T-helper 17 cell (primary cell): Measurements from ENCODE around the gene ST8SIA6. TPM values are rescaled to one million over a fixed set of nuclear protein-coding genes. Genes with fewer than 3 reads are reported as not detected.
A peak's percentile ranks its signal among the peaks of the same experiment; 100 is the strongest.
"Not testable (repeated sequence)": the region's sequence is repeated elsewhere in the genome, so short reads cannot be mapped to it uniquely, and the experiment has no call there.

Source experiments
- ATAC-seq: fragments of 150-1000 bp; cut with Tn5 transposase; 2 replicates; pipeline ENCODE4 v1.10.0; 2021; ENCODE audit warnings: mild to moderate bottlenecking, moderate library complexity
- DNase-seq, 3 donors: peaks; one replicate each; pipeline versions ENCODE4 v3.0.0 to v3.0.0-alpha.2; 2020 to 2021
- H3K9me3 ChIP-seq: one replicate; pipeline ENCODE4 v1.7.0; 2013; ENCODE audit warnings: low read length, mild to moderate bottlenecking; ENCODE audit not compliant: control insufficient read depth, poor library complexity, severe bottlenecking
- H3K27ac Mint-ChIP-seq: one replicate; pipeline ENCODE4 v1.8.0; 2022; ENCODE audit warnings: mild to moderate bottlenecking, moderate library complexity, mixed read lengths
- H3K27me3 Mint-ChIP-seq: one replicate; pipeline ENCODE4 v1.8.0; 2022; ENCODE audit warnings: mixed read lengths
- H3K36me3 Mint-ChIP-seq: one replicate; pipeline ENCODE4 v1.8.0; 2022; ENCODE audit warnings: low read depth, mixed read lengths
- H3K4me1 Mint-ChIP-seq: one replicate; pipeline ENCODE4 v1.8.0; 2022; ENCODE audit warnings: mild to moderate bottlenecking, mixed read lengths
- H3K4me3 Mint-ChIP-seq: one replicate; pipeline ENCODE4 v1.8.0; 2022; ENCODE audit warnings: mild to moderate bottlenecking, moderate library complexity, mixed read lengths
- total RNA-seq, 4 donors: library from RNA in 2 of 4; stranded (reverse) in 2 of 4; gene quantifications; one replicate each; pipeline ENCODE4 v1.2.3 and lab custom pipeline; 2022 to 2026

Gene ST8SIA6
- total RNA-seq, 2 donors from 2014 or later: 0.72 to 4.1 TPM

DNA sequence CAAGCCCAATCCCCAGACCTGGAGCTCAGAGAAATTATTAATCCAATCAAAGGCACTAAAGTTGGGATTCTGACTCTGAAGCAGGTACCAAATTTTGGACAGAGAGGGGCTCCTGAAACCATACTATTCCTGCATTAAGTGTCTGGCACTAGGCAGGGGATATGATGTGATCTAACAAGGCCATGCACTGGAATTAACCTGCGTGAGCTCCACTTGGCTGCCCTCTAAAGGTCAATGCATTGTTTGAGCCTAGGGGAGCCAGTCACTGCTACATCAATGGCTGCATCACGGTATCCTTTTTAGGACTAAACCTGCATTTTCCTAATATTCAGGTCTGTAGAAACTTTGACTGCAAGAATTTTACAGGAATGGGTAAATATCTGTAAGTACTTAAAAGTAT is 42.1 kb downstream of the ST8SIA6 start:
- no peaks in the 10 kb centered on the region for H3K9me3 ChIP-seq
- Mint-ChIP-seq H3K27me3 (no peaks in the 10 kb centered on the region), H3K4me3 (no peak overlapping the region), H3K36me3 (peaks cover 9% of the 10 kb centered on the region), H3K4me1 (peaks cover 23% of the 10 kb centered on the region), H3K27ac (no peak overlapping the region)
- DNase-seq (no peak), ATAC-seq (no peak)

DNA sequence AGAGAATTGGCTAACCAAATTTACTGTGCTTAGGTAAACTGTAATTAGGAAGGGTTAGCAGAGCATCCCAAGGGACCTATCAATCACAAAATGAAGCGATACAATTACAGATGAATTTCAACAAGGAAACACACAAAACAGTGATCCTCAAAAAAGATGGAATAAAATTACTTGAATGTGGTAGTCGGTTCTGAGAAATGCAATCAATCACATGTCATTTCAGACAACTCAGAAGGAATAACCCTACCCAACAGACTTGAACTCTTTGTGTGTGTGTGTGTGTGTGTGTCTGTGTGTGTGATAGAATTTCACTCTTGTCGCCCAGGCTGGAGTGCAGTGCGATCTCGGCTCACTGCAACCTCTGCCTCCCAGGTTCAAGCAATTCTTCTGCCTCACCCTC is 43.5 kb downstream of the ST8SIA6 start:
- Mint-ChIP-seq H3K27me3 (no peaks in the 10 kb centered on the region), H3K27ac (no peak overlapping the region)

DNA sequence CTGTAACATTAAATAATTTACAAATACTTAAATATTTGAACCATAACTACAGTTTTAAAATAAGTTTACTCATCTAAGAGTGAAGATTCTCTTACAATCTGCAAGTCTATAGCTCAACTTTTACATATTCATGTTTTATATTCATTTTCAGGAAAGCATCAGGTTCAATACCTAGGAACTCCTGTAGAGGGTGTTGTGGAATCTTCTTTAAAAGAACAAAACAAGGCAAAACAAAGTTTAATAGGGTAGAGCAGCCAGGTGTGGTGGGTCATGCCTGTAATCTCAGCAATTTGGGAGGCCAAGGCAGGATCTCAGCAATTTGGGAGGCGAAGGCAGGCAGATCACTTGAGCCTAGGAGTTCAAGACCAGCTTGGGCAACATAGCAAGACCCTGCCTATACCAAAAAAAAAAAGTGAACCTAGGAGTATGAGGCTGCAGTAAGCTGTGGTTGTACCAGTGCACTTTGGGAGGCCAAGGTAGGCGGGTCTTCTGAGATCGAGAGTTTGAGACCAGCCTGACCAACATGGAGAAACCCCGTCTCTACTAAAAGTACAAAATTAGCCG is 45.1 kb downstream of the ST8SIA6 start:
- Mint-ChIP-seq H3K36me3 (peaks cover 5% of the 10 kb centered on the region), H3K4me1 (peaks cover 18% of the 10 kb centered on the region), H3K27ac (peak overlapping the region; percentile 39), H3K4me3 (peak overlapping the region; percentile 71), H3K27me3 (peaks cover 6% of the 10 kb centered on the region)
- ATAC-seq (peak; percentile 77), DNase-seq (no peak)
- no peaks in the 10 kb centered on the region for H3K9me3 ChIP-seq

More for the DNA sequence above, 43.5 kb downstream of the ST8SIA6 start:
- no peaks in the 10 kb centered on the region for H3K9me3 ChIP-seq
- Mint-ChIP-seq H3K4me3 (no peak overlapping the region), H3K36me3 (peaks cover 9% of the 10 kb centered on the region), H3K4me1 (peaks cover 23% of the 10 kb centered on the region)
- DNase-seq (no peak), ATAC-seq (no peak)

DNA sequence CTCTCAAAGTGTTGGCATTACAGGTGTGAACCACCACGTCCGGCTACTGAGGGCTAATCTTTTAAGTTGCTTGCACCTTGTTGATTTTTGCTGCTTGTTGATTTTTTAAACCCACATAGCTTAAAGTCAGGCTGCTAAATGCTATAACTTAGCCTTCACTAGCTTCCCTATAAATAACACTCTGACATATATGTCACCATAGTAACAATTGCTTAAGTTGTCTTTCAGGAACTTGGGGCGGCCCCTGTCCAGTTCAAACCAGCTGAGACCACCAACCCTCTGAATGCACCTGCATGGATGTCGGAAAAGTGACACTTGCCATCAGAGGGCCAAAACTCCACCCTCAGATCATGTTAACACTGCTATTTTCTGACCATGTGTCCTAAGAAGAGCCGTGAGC is 47.3 kb downstream of the ST8SIA6 start:
- peaks cover 15% of the 10 kb centered on the region for H3K4me1 Mint-ChIP-seq
- H3K36me3 Mint-ChIP-seq: no peaks in the 10 kb centered on the region
- no peak for ATAC-seq
- no peak for DNase-seq
- H3K9me3 ChIP-seq: no peaks in the 10 kb centered on the region
- H3K27ac Mint-ChIP-seq: no peak overlapping the region
- no peak overlapping the region for H3K4me3 Mint-ChIP-seq
- H3K27me3 Mint-ChIP-seq: peaks cover 6% of the 10 kb centered on the region

DNA sequence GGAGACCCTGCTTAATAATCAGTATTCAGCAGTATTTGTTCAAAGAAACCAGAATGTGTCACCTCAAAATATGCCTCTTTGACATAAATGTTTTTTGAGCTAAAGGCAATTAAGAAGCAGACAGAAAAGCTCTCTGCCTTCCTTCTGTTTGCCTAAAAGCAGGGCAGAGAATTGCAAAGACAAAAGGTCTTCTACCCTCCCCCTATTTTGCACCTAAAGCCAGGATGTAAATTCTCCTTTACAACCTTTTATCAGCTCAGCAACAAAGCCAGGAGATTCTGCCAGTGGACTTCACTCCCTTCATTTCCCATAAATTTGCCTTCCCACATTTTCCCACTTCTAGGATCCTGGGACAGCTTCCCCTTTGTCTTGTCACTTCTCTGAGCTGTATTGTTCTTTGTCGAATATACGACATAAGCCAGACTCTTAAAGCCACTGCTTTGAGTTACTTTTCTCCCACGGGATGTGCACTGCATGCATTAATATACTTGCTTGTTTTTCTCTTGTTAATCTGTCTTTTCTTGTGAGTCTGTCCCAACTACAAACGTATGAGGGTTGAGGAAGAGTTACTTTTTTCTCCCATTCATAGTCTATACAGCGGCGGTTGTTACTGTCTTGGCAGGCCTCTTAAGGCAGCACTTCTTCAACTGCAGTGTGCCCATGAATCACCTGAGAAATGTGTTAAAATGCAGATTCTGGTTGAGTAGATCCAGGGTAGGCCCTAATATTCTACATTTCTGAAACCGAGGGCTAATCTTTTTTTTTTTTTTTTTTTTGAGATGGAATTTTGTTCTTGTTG is 48.2 kb downstream of the ST8SIA6 start:
- Mint-ChIP-seq H3K36me3 (peaks cover 2% of the 10 kb centered on the region), H3K4me3 (no peak overlapping the region), H3K4me1 (peaks cover 13% of the 10 kb centered on the region), H3K27me3 (peaks cover 6% of the 10 kb centered on the region), H3K27ac (peak overlapping the region; percentile 27)
- ATAC-seq: no peak
- DNase-seq: no peak
- no peaks in the 10 kb centered on the region for H3K9me3 ChIP-seq

DNA sequence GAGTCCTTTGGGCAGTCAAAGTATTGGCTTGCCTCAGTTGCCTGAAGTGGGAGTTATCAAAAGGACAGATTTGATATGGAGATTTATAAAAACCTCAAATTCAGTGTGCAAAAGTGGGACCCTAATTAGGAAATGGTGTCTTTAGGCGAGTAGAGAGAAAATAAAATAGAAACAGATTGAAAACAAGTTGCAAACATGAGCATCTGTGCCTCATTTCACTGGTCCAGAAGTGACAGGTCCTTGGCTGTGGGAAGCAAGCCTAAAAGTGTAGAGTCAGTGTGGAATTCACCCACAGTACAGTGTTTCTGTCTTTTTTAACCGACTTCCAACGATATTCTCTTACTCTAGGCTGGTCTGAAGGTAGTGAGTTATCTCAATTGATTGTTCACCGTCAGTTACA is 51.2 kb downstream of the ST8SIA6 start:
- Mint-ChIP-seq H3K4me1 (no peaks in the 10 kb centered on the region), H3K27ac (no peak overlapping the region), H3K4me3 (no peak overlapping the region), H3K36me3 (peaks cover 2% of the 10 kb centered on the region), H3K27me3 (peaks cover 12% of the 10 kb centered on the region)
- ATAC-seq (no peak), DNase-seq (no peak)
- H3K9me3 ChIP-seq: no peaks in the 10 kb centered on the region

DNA sequence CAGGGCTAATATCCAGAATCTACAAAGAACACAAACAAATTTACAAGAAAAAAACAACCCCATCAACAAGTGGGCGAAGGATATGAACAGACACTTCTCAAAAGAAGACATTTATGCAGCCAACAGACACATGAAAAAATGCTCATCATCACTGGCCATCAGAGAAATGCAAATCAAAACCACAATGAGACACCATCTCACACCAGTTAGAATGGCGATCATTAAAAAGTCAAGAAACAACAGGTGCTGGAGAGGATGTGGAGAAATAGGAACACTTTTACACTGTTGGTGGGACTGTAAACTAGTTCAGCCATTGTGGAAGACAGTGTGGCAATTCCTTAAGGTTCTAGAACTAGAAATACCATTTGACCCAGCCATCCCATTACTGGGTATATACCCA is 52.4 kb downstream of the ST8SIA6 start:
- not testable (repeated sequence) for H3K4me1 Mint-ChIP-seq, H3K27ac Mint-ChIP-seq

DNA sequence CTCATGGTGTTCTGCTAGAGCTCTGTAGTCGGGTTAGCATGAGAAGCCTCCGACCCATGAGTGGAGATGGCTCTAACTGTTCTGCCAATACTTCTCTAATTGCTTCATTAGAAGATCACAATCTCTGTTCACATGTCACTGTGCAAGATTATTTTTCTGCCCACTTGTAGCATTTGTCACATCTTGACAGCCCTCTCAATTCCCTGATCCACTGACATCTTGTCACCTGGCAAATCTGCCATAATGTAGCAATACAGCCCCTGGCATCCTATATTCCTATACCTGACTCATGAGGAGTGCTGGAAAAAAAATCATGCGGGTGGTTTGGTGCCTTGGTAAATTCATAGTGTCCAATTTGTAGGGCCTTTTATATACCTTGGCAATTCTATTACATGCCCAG is 58.4 kb downstream of the ST8SIA6 start:
- no peaks in the 10 kb centered on the region for H3K9me3 ChIP-seq
- no peak for ATAC-seq
- Mint-ChIP-seq H3K4me3 (no peak overlapping the region), H3K27me3 (peaks cover 47% of the 10 kb centered on the region), H3K36me3 (peaks cover 2% of the 10 kb centered on the region), H3K4me1 (peaks cover 6% of the 10 kb centered on the region), H3K27ac (no peak overlapping the region)
- DNase-seq: no peak

More for the DNA sequence above, 52.4 kb downstream of the ST8SIA6 start:
- not testable (repeated sequence) for H3K4me3 Mint-ChIP-seq, DNase-seq, H3K9me3 ChIP-seq, ATAC-seq, H3K36me3 Mint-ChIP-seq
- H3K27me3 Mint-ChIP-seq: peaks cover 22% of the 10 kb centered on the region

DNA sequence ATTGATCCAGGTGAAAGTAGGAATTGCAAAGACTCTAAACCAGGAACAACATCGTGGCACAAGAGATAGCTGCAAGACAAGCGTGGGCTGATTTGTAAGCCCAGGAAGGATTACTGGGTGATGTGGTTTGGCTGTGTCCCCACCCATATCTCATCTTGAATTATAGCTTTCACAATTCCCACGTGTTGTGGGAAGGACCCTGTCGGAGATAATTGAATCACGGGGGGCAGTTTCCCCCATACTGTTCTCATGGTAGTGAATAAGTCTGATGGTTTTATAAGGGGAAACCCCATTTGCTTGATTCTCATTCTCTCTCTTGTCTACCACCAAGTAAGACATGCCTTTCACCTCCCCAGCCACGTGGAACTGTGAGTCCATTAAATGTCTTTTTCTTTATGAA is 59.5 kb downstream of the ST8SIA6 start:
- H3K4me1 Mint-ChIP-seq: peaks cover 6% of the 10 kb centered on the region
- peaks cover 47% of the 10 kb centered on the region for H3K27me3 Mint-ChIP-seq
- no peaks in the 10 kb centered on the region for H3K9me3 ChIP-seq
- no peak overlapping the region for H3K27ac Mint-ChIP-seq
- DNase-seq: no peak
- H3K36me3 Mint-ChIP-seq: peaks cover 2% of the 10 kb centered on the region
- ATAC-seq: no peak
- no peak overlapping the region for H3K4me3 Mint-ChIP-seq

DNA sequence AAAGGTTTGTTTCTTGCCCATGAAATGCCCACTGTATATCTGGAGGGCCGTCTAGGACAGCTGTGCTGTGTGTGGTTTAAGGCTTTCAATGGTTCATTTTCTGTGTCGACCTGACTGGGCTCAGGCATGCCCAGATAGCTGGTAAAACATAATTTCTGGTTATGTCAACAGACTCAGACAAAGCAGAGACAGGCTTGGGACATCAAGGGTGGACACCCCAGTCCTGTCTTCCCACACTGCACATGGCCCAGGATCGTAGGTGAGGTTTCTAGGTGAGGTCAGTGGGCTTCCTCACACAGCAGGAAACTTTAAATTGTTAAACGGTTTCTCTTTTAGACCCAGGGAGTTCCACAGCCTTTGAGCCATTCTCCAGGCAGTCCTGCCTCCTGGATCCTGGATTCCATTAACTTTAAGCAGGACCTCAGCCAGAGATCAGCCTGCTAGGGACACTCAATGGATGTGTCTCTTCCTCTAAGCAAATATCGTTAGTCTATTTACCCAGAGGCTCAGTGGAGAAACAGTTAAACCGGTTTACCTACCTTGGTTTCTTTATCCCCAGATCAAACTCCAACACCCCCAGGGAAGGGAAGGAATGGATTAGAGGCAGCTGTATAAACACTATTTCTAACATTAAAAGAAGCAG is 66.4 kb downstream of the ST8SIA6 start:
- H3K9me3 ChIP-seq: no peaks in the 10 kb centered on the region
- no peaks in the 10 kb centered on the region for H3K4me1 Mint-ChIP-seq
- H3K27ac Mint-ChIP-seq: no peak overlapping the region
- H3K4me3 Mint-ChIP-seq: no peak overlapping the region
- H3K27me3 Mint-ChIP-seq: peaks cover 13% of the 10 kb centered on the region
- peaks cover 2% of the 10 kb centered on the region for H3K36me3 Mint-ChIP-seq
- ATAC-seq: no peak
- DNase-seq: no peak

DNA sequence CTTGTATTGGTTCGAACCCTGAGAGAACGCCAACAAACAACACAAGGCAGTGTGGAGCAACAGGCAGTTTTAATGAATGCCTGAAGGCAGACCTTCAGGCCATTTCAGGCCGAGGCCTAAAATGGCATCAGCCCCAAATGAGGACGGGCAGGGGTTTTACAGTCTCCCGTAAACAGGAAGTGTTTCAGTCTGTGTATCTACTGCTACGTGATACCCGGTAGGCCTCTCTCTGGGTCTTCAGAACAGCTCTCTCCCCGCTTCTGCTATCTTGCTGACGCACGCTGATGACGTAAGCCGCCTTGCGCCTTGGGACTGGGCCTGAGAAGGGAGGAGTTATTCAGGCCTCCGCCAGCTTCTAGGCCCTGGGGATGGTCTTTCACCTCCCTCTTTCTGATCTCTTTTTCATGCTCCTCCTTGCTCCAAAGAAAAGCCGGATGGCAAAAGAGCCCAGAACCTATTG is 67.7 kb downstream of the ST8SIA6 start:
- Mint-ChIP-seq H3K4me1 (no peaks in the 10 kb centered on the region), H3K4me3 (no peak overlapping the region), H3K27me3 (peaks cover 4% of the 10 kb centered on the region), H3K27ac (no peak overlapping the region), H3K36me3 (peaks cover 2% of the 10 kb centered on the region)
- H3K9me3 ChIP-seq: no peaks in the 10 kb centered on the region
- ATAC-seq: no peak
- no peak for DNase-seq

DNA sequence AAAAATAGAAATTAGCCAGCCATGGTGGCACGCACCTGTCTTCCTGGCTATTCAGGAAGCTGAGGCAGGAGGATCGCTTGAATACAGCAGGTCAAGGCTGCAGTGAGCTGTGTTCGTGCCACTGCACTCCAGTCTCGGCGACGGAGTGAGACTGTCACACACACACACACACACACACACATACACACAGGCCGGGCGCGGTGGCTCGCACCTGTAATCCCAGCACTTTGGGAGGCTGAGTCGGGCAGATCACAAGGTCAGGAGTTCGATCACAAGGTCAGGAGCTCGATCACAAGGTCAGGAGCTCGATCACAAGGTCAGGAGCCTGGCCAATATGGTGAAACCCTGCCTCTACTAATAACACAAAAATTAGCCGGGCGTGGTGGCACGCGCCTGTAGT is 68.4 kb downstream of the ST8SIA6 start:
- no peaks in the 10 kb centered on the region for H3K4me1 Mint-ChIP-seq
- H3K9me3 ChIP-seq: no peaks in the 10 kb centered on the region
- peaks cover 4% of the 10 kb centered on the region for H3K27me3 Mint-ChIP-seq
- H3K27ac Mint-ChIP-seq: no peak overlapping the region
- DNase-seq (no peak), ATAC-seq (no peak)
- H3K4me3 Mint-ChIP-seq: no peak overlapping the region
- H3K36me3 Mint-ChIP-seq: peaks cover 2% of the 10 kb centered on the region

DNA sequence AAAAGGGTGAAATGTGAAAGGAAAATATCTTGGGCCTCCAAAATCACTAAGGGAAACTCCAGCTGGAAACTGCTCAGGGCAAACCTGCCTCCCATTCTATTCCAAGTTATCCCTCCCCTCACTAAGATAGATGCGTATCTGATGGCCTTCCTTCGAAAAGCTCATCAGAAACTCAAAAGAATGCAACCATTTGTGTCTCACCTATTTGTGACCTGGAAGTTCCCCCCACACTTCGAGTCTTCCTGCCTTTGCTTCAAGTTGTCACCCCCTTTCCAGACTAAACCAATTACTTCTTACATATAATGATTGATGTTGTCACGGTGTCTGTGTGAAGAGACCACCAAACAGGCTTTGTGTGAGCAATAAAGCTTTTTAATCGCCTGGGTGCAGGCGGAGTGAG is 69.3 kb downstream of the ST8SIA6 start:
- Mint-ChIP-seq H3K27ac (no peak overlapping the region), H3K36me3 (peaks cover 2% of the 10 kb centered on the region), H3K4me1 (no peaks in the 10 kb centered on the region), H3K4me3 (no peak overlapping the region), H3K27me3 (peaks cover 4% of the 10 kb centered on the region)
- ATAC-seq: no peak
- no peak for DNase-seq
- H3K9me3 ChIP-seq: no peaks in the 10 kb centered on the region
